Choroid plexus epithelial cell (primary cell): ENCODE data around the gene SLC25A45.

ENCODE experiments used
- DNase-seq: peaks from one replicate; pipeline ENCODE4 v3.0.0-alpha.2; 2010; ENCODE audit warnings: low read depth
- H3K4me3 ChIP-seq: 2 replicates; pipeline ENCODE4 v1.5.1; 2011; ENCODE audit warnings: low read depth, mild to moderate bottlenecking, control low read depth, low read length, moderate library complexity
- TF ChIP-seq, protein P1 (sequence below): conservative IDR thresholded peaks from 2 replicates; pipeline ENCODE4 v1.5.1; 2011; ENCODE audit warnings: low read depth, mild to moderate bottlenecking, control low read depth, inconsistent platforms, low read length, moderate library complexity

SLC25A45 gene

GRCh38 chr11:65362966-65363365 is 19.5 kb downstream of the SLC25A45 start:
- DNase-seq, result no peak

DNA sequence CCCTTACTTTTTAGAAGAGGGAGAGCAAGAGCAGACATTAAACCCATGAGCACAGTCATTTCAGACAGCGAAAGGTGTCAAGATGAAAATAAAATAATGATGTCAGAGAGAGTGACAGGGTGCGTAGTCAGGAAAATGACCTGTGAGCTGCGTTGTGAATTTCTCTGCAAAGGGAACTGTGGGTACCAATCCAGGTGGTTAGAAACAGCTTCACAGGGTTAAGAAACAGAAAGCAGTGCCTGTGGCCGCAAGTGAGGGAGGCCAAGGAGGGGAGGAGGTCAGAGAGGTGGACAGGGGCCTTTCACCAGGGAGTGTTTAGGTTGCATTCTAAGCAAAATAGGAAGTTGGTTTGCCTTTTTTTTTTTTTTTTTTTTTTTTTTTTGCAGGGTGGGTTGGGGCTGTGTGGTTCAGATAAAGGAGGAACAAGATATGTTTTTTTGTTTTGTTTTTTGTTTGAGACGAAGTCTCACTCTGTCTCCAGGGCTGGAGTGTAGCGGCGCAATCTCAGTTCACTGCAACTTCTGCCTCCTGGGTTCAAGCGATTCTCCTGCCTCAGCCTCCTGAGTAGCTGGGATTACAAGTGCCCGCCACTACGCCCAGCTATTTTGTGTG is 20.0 kb downstream of the SLC25A45 start:
- TF ChIP-seq, protein P1, sequence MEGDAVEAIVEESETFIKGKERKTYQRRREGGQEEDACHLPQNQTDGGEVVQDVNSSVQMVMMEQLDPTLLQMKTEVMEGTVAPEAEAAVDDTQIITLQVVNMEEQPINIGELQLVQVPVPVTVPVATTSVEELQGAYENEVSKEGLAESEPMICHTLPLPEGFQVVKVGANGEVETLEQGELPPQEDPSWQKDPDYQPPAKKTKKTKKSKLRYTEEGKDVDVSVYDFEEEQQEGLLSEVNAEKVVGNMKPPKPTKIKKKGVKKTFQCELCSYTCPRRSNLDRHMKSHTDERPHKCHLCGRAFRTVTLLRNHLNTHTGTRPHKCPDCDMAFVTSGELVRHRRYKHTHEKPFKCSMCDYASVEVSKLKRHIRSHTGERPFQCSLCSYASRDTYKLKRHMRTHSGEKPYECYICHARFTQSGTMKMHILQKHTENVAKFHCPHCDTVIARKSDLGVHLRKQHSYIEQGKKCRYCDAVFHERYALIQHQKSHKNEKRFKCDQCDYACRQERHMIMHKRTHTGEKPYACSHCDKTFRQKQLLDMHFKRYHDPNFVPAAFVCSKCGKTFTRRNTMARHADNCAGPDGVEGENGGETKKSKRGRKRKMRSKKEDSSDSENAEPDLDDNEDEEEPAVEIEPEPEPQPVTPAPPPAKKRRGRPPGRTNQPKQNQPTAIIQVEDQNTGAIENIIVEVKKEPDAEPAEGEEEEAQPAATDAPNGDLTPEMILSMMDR, result no peak
- no peak for DNase-seq

More at GRCh38 chr11:65362966-65363365, 19.5 kb downstream of the SLC25A45 start:
- TF ChIP-seq, protein P1, result no peak
- no peak overlapping the region for H3K4me3 ChIP-seq

GRCh38 chr11:65357856-65358356 is 24.5 kb downstream of the SLC25A45 start:
- no peak for DNase-seq
- TF ChIP-seq, protein P1, result no peak

More for the DNA sequence above, 20.0 kb downstream of the SLC25A45 start:
- no peak overlapping the region for H3K4me3 ChIP-seq

GRCh38 chr11:65356394-65356972 is 26.0 kb downstream of the SLC25A45 start:
- no peak overlapping the region for H3K4me3 ChIP-seq
- TF ChIP-seq, protein P1, result no peak
- no peak for DNase-seq

More at GRCh38 chr11:65357856-65358356, 24.5 kb downstream of the SLC25A45 start:
- H3K4me3 ChIP-seq, result no peak overlapping the region

DNA sequence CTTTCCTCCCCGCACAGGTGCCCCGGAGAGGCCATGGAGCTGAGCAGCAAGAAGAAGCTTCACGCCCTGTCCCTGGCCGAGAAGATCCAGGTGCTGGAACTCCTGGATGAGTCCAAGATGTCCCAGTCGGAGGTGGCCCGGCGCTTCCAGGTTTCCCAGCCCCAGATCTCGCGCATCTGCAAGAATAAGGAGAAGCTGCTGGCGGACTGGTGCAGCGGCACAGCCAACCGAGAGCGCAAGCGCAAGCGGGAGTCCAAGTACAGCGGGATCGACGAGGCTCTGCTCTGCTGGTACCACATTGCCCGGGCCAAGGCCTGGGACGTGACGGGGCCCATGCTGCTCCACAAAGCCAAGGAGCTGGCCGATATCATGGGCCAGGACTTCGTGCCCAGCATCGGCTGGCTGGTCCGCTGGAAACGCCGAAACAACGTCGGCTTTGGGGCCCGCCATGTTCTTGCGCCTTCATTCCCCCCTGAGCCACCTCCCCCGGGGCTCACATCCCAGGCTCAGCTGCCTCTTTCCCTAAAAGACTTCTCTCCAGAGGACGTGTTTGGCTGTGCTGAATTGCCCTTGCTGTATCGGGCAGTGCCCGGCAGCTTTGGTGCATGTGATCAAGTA is 26.6 kb downstream of the SLC25A45 start:
- TF ChIP-seq, protein P1, result no peak
- peak; percentile 57 for DNase-seq
- H3K4me3 ChIP-seq, result peak overlapping the region; percentile 37

DNA sequence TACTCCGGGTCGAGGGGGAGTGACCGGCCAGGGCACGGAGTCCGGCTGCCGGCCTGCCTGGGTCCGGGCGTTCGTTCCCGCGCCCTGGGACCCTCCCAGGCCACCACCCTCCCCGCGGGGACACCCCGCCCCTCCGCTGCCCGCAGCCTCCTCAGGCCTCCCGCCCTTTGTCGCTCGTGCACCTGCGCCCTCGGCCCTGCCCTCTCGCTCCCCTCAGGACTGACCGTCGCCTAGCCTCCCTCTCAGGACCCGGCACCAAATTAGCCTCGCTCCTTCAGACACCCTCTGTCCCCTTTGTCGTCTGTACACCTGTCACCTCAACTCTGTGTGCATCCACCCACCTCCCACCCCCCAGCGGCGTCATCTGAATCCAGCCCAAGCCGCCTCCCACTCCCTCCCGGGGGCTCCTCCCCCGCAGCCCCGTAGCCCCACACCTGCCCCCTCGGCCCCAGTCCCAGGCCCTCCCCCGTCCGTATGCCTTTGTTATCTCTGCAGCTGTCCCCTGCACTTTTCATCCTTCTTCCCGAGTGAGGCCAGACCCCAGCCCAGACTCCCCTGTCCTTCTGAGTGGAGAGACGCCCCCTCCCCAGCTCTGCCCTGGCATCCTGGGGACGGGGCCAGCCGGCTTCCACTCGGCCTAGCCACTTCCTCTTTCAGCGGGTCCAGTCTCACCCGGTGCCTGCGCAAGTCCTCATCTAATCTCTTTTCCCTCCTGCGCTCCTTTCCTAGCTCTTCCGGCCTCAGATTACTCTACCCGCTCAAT is 27.3 kb downstream of the SLC25A45 start:
- peak overlapping the region; percentile 55 for H3K4me3 ChIP-seq
- TF ChIP-seq, protein P1, result no peak
- no peak for DNase-seq
